Liver (tissue), 2 donors: Measurements from ENCODE around the gene THBS2.

Experiments used
- JUND ChIP-seq, 2 donors: IDR thresholded peaks; 2 replicates each; pipeline ENCODE4 v1.6.1; 2016; ENCODE audit warnings: antibody characterized with exemption in 2 of 2
- SP1 ChIP-seq: IDR thresholded peaks from 2 replicates; pipeline ENCODE4 v1.6.1; 2018; ENCODE audit warnings: antibody characterized with exemption, mild to moderate bottlenecking
- donor health status: healthy.

DNA sequence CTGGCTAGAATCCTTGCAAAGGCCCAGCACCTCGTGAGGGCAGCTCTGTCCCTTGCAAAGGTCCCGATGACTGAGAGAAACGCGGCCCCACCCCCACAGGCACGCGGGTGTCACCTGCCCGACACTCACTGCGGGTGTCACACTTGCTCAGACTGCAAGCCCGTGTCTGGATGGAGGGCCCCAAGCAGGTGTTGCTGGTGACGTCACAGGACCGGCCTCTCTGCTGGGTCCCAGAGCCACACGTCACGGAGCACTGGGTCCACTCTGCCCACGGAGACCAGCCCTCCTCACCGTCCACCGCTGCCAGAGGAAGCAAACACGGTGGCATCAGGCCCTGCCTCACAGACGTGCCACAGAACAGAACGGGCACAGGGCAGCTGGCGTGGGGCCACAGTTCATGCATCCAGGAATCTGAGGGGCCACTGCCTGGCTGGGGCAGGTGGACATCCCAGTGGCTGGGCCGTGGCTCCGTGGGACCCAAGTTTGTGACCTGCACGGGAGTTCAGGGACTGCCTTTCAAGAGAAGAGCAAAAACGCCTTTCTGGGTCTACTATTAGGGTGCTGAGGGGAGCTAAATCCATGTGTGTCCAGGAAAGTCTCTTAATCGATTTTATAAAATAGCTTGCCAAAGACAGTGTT, 16.0 kb downstream of the THBS2 start:
- no peak for TF ChIP-seq JUND (IDR thresholded peaks at IDR 0.05)
- TF ChIP-seq SP1, result no peak
